ENCODE measurements around the gene GTF3C5.
A peak's percentile ranks its signal among the peaks of the same experiment; 100 is the strongest.

GTF3C5 gene, protein sequence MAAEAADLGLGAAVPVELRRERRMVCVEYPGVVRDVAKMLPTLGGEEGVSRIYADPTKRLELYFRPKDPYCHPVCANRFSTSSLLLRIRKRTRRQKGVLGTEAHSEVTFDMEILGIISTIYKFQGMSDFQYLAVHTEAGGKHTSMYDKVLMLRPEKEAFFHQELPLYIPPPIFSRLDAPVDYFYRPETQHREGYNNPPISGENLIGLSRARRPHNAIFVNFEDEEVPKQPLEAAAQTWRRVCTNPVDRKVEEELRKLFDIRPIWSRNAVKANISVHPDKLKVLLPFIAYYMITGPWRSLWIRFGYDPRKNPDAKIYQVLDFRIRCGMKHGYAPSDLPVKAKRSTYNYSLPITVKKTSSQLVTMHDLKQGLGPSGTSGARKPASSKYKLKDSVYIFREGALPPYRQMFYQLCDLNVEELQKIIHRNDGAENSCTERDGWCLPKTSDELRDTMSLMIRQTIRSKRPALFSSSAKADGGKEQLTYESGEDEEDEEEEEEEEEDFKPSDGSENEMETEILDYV

DNA sequence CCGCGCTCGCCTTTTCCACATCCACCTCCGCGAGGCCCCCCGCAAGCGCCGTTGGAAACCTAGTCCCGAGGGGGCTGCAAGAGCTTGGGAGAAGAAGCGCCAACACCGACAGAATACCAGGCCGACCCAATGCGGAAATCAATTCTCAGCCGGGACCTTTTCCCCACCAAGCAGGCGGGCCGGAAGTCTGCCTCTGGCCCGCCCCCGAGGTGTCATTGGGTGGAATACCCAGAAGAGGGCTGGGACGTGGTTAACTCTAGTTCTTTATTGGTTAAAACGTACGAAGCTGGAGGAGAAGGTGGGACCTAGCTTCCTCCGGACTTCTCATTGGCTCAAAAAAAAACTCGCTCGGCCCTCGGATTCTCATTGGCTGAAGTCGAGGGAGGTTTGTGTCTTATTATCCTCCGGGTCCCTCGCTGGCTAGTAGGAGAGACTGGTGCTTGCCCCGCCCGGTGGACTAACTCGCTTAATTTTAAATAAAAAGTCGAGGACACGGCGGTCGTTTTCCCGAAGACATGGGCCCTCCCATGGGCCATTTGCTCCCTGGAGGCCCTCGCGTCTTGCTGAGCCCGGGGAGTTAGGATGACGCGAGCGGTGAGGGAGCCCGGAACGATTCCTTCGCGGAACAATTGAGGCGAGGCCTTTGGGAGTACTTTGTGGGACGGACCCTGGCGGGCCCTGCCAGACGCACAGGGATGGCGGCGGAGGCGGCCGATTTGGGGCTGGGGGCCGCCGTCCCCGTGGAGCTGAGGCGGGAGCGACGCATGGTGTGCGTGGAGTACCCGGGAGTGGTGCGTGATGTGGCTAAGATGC, at the start of gene GTF3C5:
Gene GTF3C5 (plus strand): TSS at position 681 of the 813 bp plus-strand sequence. CDS start 15 bp downstream, at position 696.
- peak; percentile 99 for DNase-seq (ENCODE audit: low spot score)

DNA sequence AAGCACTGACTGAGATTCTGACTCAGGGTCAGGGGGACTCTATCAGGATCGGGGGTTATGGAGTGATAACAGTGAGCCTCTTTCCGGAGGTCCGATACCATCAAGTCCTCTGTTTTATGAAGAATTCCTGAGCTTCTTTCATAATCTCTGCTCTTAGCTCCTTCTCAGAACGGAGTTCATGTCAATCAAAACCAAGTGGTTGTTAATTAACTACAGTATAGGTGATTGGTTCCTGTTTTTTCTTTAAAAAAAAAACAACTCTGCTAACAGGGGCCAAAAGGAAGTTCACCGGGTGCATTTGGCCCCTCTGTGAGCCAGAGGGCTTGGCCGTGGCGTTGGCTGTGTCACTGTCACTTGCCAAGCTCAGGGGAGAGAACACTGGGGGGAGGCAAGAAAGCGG, 48.3 kb upstream of the GTF3C5 start:
- no peak for DNase-seq (ENCODE audit: low spot score)

DNA sequence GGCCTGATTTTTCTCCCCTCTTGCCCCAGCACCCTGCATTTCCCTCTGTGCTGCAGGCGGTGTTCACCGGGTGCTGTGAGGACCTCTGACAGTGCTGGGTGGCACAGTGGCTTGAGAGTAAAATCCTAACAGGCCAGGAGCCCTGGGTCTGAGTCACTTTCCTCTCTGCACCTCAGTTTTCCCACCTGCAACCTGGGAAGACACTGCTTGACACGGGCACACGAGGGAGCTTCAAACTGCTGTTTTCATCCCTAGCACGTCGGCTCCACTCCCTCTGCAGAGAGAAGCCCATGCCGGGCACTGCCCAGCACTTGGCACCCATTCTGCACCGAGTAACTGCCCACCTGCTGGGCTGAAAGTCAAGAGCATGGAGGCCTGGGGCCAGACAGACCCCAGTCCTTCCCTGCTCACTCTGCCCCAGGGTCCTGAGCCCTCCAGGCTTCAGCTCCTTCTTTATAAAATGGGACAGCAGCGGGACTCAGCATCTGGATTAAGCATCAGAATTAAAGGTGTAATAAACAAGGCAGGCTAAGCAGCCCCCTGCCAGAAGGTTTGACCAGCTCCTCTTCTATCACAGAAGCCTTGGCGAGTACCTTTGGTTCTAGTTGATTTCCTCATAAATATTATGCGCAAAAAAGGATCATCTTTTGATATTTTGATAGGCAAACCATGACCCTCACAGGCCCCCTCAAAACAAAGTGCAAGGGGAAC, 47.2 kb upstream of the GTF3C5 start:
- DNase-seq (ENCODE audit: low spot score): no peak

DNA sequence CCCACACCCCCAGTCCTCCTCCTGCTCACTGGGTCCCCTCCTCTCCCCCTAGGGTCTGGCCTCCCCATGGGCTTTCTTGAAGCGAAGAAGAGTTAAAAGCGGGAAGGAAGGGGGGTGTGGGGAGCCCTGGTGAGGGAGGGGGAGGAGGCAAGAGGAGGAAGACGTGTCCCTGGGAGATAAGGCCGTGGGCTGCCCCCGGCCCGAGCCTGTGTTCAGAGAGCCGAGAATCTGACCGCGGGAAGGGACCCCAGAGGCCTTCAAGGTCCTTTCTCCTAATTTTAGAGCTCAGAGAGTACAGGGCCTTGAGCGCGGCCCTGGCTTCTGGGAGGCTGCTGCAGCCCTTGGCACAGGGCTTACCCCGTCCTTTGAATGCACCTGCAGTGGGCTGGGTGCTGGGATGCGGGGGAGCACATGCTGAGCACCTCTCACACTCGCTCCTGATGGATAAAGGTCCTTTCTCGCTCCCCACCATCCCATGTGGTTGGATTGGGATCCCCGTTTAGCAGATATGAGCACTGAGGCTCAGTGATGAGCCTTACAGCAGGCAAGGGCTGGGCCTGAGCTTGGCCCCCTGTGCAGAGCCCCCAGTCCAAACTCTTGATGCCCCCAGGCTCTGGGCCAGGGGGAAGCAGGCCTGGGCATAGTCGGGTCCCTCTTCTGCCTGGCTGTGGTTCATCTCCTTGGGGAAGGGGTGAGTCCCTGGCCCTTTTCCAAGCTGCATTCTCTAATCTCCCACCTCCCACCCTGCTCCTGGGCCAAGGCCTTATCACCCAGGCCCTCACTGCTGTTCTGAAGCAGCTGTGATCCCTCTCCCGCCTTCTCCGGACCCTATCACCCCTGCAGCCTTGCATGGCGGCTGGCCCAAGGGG, 46.4 kb upstream of the GTF3C5 start:
- no peak for DNase-seq (ENCODE audit: low spot score)

DNA sequence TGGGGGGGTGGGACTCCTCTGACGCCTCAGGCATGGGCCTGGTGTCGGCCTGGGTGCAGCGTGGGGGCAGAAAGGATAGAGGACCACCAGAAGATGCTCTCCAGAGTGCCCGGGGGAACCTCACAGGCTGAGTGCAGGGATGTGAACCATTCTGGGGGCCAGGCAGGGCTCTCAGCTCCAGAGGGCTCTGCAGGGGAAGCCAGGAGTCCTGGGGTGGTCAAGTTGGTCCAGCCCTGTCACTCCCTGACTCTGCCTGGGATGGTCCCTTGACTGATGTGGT, 45.8 kb upstream of the GTF3C5 start:
- no peak for DNase-seq (ENCODE audit: low spot score)

DNA sequence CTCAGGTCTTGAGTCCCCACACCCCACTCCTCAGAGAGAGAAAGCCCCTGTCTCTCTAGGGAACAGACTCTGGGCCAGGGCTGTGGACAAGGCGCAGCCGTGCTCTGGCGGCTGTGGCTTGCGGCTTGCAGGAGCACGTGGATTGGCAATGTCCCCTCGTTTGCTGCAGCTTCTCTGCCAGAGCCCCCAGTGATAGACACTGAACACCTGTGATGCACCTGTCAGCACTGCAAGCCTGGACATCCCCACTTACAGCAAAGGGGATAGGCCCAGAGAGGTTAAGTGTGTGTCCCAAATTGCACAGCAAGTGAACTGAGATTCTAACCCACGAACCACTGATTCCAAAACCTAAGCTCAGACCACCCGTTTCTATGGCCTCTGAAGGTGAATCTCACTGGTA, 45.3 kb upstream of the GTF3C5 start:
- DNase-seq (ENCODE audit: low spot score): no peak

DNA sequence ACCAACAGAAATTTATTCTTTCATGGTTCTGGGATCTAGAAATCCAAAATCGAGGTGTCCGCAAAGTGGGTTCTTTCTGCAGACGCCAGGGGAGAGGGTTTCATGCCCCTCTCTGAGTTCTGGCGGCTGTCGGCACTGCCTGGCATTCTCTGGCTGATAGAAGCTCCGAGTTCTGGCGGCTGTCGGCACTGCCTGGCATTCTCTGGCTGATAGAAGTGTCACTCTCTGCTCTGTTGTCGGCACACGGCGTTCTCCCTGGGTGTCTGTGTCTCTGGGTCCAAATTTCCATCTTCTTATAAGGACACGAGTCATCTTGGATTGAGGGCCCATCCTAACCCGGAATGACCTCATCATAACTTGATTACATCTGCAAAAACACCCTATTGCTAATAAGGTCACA, 44.7 kb upstream of the GTF3C5 start:
- no peak for DNase-seq (ENCODE audit: low spot score)

DNA sequence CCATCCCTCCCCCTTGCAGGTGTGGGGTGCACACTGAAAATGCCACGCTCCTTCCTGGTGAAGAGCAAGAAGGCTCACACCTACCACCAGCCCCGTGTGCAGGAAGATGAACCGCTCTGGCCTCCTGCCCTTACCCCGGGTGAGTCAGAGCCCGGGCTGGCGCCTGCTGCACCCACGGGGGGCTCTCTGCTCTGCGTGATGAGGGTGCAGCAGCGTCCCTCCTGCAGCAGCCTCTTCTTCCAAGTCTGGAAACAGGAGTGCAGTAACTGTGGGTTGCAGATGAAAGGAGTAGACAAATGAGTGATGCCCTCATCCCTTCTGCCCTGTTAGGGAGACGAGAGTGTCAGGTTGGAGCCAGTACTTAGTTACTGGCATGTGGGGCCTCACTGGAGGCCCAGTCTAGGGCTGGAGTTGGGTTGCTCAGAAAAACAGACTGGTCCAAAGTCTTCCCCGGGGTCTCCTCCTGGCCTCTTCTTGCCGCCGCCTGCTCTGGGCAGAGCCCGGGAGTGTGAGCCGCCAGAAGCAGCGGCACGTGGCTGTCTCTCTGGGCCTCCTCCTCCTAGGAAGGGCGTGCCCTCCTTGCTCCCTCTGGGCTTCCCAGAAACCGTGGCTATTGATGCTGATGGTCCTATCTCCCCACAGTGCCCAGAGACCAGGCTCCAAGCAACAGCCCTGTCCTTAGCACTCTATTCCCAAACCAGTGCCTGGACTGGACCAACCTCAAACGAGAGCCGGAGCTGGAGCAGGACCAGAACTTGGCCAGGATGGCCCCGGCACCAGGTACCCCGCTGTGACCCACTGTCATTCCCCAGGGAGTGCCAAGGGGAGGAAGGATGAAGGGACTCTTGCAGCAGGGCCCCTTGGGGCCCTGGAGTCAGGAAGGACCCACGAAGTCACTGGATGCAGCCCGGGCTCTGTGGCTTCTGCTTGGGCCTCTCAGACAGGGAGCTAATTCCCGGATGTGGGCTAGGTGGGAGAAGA, 43.9 kb upstream of the GTF3C5 start:
- no peak for DNase-seq (ENCODE audit: low spot score)

DNA sequence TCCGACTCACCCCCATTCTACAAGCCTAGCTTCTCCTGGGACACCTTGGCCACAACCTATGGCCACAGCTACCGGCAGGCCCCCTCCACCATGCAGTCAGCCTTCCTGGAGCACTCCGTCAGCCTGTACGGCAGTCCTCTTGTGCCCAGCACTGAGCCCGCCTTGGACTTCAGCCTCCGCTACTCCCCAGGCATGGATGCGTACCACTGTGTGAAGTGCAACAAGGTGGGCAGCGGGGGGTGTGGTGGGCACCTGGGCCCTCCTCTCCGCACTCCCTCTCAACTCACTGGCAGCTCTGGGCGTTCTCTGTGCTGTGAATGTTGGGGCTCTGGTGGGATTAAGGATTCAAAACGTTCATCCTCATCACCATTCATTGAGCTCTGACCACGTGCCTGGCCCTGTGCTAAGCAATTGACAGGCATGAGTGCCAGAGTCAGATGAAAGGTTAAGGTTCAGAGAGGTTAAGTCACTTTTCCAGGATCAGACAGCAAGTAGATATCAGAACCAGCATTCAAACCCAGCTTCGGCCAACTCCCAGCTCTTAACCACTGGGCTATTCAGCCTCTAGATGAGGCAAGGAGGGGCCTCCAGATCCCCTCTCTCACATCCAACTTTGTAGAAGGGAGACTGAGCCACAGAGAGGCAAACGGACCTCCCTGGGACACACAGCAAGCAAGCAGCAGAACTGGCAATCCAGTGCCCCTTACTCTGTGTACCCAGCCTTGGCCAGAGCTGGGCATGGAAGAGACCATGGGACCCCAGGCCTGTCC, 42.4 kb upstream of the GTF3C5 start:
- DNase-seq (ENCODE audit: low spot score): no peak

DNA sequence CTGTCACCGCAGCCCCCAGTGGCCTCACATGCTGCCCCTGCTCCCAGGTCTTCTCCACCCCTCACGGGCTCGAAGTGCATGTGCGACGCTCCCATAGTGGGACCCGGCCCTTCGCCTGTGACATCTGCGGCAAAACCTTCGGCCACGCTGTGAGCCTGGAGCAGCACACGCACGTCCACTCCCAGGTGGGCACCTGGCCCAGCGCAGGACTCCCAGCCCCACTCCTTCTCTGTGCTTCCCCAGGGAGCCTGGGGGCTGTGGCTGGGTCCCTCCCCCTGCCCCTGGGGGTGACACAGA, 41.8 kb upstream of the GTF3C5 start:
- no peak for DNase-seq (ENCODE audit: low spot score)

DNA sequence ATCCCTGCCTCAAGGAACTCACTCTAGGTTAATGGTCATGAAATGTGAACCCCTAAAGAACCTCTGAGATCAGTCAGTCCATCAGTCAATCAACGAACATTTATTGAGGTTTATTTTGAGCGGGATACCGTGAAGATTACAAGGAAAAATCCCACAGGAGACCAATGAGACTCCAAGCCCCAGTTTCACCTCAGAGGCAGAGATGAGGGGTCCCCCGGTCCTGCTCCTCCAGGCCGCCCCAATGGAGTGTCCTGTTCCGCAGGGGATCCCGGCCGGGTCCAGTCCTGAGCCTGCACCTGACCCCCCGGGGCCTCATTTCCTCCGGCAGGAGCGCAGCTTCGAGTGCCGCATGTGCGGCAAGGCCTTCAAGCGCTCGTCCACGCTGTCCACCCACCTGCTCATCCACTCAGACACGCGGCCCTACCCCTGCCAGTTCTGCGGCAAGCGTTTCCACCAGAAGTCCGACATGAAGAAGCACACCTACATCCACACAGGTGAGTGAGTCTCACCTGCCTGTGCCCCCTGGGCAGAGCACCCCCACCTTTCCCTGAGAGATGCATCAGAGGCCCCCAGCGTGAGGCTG, 41.3 kb upstream of the GTF3C5 start:
- no peak for DNase-seq (ENCODE audit: low spot score)

DNA sequence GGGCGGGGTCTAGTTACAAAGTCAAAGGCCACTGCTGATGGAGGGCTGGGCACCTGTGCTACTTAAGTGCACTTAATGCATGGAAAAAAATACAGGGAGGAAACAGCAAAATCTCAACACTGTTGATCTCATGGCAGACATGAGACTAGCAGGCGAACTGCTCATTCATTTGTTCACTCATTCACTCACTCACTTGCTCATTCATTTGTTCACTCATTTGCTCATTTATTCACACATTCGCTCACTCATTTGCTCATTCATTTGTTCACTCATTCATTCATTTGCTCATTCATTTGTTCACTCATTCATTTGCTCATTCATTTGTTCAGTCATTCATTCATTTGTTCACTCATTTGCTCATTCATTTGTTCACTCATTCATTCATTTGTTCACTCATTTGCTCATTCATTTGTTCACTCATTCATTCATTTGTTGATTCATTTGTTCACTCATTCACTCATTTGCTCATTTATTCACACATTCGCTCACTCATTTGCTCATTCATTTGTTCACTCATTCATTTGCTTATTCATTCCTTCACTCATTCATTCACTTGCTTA, 40.7 kb upstream of the GTF3C5 start:
- DNase-seq (ENCODE audit: low spot score): peak; percentile 48

DNA sequence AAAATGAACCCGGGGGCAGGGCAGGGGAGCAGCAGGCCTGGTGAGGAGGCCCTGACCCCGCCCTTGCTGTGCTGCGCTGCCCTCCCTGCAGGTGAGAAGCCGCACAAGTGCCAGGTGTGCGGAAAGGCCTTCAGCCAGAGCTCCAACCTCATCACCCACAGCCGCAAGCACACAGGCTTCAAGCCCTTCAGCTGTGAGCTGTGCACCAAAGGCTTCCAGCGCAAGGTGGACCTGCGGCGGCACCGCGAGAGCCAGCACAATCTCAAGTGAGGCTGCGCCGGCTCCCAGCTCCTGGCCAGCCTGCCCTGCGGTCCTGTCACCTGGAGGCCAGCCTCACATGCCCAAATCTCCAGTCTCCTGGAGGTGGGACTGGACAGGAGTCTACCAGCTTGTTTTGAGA, 40.0 kb upstream of the GTF3C5 start:
- no peak for DNase-seq (ENCODE audit: low spot score)

DNA sequence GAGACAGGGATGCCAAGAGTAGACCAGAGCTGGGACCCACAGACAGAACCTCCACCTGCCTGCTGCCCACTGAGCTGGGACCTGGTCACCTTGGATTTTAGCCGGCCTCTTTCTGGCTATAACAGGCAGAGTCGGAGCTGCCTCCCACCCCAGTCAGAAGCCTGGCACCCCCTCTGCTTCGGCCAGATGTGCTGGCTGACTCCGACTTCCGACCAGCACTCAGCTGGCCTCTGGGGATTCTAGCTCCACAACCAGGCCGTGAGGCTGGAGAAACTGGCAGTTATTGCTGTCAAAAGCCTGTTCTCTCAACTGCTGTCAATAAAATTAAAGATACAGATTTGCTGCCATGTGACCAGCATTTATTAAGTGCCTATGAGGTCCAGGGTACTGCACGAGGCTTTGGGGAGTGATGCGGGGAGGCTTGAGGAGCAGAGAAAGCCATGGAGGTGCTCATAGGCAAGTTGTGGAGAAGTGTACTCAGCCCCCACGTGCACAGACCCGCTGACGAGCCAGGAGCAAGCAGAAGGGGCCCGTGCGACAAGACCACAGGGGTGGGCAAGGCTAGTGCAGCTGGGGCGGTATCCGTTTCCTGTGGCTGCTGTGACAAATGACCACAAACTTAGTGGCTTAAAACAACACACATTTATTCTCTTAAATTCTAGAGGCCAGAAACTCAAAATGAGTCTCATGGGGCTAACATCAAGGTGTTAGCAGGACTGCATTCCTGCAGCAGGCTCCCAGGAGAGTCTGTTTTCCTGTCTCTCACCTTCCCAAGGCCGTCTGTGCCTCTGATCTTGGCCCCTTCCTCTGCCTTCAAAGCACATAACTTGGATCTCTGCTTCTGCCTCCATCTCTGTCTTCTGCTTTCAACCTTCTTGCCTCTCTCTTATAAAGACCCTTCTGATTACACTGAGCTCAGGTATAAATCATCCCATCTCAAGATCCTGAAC, 39.2 kb upstream of the GTF3C5 start:
- no peak for DNase-seq (ENCODE audit: low spot score)

DNA sequence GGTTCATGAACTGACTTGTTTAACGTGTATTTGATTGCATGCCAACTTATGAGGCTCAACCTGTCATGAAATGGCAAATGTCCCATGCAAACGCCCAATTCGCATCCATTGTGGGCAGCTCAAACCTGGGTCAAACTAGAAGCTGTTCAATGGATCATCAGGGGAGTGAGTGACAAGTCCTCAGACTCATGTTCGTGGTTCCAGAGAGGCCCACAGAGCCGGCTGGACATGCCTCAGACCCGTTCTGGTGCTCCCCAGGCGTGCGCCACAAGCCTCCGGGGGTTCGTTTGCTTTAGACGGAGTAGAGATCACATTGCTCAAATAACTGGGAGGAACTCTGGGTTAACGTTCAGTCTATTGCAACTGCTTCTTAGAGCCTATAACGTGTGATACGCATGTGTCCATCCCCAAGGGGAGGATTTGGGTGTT, 37.3 kb upstream of the GTF3C5 start:
- no peak for DNase-seq (ENCODE audit: low spot score)

DNA sequence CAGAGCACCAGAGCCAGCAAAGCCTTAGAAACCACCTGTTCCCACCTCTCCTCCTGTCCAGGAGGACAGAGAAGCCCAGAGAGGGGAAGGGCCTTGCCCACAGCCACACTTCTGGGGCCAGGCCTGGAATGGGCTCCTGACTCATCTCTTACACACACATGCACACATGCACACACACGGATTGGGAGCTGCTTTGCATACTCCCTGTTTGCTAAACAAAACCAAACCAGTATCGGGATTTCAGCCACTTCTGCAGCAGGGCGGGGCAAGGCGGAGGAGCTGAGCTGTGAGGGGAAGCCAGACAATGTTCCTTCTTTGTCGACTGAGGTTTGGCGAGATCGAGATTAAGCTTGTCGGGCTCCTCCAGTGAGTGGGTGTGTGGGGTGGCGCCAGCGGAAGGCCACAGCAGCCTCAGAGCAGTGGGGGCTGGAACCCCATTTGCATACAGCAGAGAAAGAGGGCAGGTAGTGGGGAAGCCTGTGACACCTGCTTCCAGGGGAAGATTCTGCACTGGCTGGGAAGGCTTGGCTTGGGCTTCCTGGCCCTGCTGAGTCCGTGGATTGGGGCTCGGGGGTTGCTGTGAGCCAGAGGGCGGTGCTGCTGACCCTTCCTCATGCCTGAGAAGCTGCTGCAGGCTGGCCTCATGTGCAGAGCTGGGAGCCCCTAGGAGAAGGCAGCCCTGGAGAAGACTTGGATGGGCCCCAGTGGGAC, 36.2 kb upstream of the GTF3C5 start:
- DNase-seq (ENCODE audit: low spot score): no peak

DNA sequence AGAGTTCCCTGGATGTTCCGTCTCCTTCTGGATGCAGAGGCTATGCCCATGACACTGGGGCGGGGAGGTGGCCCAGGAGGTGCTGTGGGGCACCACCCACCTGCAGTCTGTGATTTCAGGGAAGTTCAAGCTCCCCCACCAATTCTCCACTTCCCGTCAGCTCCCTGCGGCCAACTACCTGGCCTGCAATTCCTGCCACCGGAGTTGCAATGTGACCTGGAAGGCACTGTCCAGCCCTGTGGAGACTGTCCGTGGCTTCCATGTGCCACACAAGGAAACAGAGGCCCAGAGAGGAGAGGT, 35.7 kb upstream of the GTF3C5 start:
- no peak for DNase-seq (ENCODE audit: low spot score)

DNA sequence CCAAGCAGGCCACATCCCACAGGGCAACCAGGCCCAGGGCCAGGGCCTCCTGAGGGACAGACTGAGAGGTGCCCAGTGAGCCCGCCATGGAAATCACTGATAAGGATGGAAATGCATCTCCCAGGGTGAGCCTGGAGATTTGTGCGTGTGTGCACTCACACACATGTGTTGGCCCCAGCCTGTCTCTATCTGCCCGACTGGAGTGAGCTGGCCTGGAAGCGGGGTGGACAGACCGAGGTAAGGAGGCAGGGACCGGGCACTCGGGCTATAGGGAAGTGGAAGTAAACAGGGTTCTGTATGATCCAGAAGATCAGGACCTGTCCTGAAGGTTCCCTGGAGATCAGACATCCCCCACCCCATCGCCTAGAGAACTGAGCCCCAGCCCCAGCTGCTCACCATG, 34.9 kb upstream of the GTF3C5 start:
- no peak for DNase-seq (ENCODE audit: low spot score)
